GM18909 (cell line): ENCODE results near the gene CCDC85B.

Experiments
- ATAC-seq: cut with Tn5 transposase; IDR thresholded peaks from one replicate; pipeline ENCODE4 v1.9.1; 2021; ENCODE audit warnings: mild to moderate bottlenecking; ENCODE audit not compliant: unreplicated experiment, poor library complexity

The CCDC85B gene

DNA sequence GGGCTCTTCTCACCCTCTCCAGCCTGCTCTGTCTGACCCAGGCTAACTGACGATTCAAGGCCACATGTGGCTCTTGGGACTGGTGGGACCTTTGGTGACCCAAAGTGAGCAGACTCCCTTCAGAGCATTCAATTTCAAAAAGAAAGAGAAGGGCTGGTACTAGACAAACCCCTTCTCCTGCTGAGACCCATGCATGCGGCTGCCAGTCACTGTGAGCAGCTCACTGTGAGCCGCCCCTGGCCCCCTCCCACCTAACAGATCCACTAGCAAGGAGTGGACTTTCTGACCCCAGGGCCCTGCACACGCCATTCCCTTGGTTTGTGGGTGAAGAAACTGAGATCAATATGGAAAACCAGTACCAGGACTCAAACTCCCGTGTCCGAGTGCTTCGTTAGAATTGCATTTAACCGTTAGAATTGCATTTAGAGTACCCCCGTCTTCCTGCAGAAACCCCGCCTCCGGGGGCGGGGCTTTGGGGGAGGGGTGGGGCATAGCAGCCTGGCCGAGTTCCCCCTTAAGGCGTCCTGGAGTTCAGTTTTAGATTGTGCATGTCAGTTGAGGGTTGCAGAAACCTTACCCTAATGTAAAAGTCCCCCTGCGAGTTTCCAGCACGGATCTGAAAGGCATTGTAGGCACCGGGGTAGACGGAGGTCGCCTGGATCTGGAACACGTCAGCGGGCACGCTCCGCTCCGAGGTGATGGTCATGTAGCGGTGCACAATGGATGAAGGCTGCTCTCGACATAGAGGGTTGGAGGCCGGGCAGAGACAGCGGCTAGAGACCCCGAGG lies 23.0 kb upstream of the CCDC85B start:
- ATAC-seq: no peak

DNA sequence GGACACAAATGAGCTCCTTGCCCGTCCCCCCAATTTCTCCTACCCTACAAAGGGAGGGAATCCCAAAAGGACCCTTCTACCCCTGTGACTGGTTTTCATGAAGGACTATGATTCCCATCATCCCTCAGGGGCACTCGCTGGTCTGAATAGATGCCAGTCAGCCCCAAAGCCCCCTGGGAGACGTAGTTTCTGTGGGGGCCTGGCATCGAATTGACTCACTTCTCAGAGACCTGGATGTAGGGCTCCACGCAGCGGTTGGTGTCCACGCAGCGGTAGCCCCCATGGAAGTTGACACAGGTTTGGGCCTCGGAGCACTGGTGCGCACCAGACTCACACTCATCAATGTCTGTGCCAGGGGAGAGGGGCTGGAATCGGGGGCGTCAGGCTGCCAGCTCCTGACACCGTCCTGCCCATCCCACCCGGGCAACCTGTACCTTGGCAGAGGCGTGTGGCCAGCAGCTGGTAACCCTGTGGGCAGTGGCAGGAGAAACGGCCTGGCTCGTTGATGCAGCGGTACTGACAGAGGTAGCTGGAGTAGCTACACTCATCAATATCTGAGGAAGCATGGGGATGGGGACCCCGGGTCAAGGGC lies 22.3 kb upstream of the CCDC85B start:
- ATAC-seq: no peak

DNA sequence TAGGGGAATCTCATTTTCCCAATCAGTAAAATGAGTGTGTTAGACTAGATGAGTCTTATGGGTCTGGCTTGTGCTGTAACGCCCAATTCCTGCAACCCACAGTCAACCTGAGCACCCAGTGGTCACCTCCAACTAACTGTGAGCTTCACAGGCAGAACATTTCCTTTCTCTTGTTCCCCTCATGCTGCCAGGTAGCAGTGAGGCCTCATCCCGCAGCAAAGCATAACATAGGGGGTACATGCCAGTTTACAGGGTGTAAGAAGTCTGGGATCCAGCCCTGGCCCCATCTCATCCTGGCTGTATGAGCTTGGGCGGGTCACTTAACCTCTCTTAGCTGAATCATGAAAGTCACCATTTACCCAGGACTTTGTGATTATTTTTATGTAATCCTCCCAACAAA lies 21.6 kb upstream of the CCDC85B start:
- ATAC-seq: no peak

DNA sequence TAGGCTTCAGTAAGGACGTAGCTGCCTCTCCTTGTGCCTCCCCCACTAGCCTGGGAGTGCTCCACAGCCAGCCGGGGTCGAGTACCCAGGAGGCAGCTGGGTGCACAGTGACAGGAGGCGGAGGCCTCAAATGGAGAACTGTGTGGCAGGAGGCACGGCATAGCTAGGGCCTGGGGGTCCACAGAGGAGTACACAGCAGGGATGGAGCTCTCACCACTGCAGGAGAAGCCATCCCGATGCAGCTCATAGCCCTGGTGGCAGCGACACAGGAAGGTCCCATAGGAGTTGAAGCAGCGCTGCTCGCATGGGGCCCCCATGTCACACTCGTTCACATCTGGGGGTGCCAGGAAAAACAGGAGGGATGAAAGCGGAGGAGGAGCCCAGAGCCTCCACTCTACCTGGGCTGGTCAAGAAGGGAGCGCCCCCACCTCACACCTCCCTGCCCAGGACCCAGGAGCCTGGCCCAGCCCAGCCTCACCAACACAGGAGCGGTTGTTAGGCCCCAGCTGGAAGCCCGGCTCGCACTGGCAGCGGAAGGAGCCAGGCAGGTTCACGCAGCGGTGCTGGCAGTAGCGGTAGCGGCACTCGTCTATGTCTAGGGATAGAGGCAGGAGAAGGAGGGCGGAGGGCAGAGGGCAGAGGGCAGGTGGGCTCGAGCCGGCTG lies 20.7 kb upstream of the CCDC85B start:
- ATAC-seq: no peak

DNA sequence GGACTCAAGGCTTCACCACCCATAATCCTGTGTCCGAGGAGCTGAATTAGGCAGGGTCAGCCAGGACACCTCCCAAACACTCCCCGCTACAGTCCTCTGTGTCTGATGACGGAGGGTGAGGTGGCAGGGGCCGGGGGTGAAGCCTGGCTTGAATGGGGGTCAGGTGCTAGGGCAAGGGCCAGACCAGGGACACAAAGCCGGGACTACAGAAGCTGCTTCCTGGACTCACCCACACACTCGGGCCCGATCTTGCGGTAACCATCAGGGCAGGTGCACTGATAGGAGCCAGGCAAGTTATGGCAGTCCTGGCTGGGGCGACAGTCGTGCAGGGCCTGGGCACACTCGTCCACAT lies 20.2 kb upstream of the CCDC85B start:
- ATAC-seq: no peak

DNA sequence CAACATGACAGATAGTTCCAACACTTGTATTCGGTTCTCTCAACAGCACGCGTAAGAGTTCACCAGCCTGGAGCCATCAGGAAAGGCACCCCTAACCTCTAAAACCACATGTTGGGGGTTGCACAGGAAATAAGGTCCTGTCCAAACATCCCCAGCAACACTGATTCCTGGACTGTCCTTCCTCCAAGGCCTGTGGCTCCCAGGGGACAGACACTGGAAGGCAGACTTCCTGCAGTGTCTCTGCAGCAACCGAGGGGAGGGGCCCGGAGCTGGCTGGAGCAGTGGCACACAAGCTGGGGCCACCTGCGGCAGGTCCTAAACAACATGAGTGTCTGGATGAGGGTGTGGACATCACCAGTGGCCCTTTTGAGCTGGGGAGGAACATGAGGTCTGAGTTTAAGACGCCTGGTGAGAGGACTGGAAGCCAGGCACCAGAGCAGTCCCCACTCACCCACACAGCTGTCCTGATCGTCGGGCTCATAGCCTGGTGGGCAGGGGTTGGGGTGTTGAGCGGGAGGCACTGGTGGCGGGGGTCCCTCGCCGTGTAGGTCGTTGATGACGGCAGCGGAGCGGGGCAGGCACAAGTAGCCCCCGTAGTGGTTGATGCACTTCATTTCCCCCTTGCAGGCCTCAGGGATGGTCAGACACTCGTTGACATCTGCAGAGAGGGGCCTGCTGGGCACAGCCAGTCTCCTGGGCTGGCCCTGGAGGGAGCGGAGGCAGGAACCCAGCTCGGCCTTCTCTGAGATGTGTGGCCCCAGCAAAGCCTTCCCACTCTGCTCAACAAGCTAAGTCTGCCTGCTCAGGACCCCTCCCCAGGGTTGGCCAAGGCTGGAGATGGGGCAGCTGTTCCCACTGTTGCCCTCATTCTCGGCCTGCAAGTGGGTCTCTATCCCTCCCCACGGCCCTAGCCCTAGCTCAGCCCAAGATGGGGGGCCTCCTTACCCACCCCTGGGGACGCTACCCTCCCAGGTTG lies 19.5 kb upstream of the CCDC85B start:
- ATAC-seq: no peak

DNA sequence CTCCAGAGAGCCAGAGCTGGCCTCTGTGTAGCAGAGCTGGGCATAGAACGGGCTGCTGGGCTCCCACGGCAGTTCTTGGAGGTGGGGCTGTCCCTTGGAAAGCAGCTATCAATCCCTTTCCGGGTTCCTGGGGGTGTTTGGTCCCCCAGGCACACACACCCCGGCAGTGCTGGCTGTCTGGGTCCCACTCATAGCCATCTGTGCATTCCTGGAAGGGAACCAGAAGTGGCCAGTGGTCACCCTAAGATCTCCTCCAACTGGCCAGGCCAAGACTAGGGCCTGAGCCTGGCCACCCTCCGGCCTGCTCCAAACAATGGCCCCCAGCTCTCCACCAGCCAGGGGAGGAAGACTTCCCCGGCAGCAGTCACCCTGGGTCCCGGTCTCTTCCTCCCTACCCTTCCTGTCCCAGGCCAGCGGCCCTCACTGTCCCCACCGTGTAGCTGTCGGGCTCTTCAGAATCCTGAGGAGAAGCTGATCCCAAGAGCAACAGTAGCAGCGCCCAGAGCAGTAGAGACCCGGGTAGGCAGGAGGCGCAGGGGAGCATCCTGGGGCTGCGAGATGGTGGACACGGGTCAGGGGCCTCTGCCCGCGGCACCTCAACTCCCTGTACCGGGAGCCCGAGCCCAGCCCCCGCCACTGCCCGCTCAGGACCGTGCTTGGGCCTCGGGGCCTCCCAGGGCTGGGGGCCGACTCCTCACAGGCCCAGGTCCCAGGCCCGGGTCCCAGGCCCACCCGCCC lies 18.5 kb upstream of the CCDC85B start:
- ATAC-seq: no peak

DNA sequence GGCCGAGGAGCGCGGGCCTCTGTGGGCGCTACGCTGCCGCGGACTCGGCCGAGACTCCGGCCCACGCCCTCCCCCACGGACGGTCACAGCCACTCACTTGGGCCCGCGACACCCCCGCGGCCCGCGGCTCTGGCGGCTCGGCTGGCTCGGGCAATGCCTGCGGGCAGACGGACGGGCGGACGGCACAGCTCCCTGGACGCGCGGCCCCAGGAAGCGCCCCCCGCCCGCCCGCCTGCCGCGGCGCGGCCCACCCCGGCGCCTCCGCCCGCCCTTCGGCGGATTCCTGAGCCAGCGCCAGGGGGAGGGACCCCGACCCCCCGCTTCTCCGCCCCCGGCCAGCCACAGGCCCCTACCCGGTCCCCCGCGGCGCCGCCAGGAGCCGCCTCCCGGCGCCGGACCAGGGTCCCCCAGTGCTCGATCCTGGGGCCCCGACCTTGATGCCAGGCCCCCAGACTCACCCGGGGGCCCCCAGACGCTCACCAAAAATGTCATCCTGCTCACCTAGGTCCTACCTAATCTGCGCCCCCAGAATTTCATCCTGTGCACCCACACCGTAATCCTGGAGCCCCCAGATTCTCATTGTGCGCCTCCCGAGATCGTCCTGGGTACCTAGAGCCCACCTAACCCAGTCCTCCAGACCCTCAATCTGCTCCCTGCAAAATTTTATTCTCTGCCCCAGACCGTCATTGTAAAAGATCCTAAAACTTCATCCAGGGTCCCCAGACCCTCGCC lies 17.7 kb upstream of the CCDC85B start, which contains the start of gene EFEMP2:
TSS of gene EFEMP2 (minus strand) at position 215 of the 732 bp plus-strand sequence. CDS start 446 bp downstream, outside the sequence.
- no peak for ATAC-seq

DNA sequence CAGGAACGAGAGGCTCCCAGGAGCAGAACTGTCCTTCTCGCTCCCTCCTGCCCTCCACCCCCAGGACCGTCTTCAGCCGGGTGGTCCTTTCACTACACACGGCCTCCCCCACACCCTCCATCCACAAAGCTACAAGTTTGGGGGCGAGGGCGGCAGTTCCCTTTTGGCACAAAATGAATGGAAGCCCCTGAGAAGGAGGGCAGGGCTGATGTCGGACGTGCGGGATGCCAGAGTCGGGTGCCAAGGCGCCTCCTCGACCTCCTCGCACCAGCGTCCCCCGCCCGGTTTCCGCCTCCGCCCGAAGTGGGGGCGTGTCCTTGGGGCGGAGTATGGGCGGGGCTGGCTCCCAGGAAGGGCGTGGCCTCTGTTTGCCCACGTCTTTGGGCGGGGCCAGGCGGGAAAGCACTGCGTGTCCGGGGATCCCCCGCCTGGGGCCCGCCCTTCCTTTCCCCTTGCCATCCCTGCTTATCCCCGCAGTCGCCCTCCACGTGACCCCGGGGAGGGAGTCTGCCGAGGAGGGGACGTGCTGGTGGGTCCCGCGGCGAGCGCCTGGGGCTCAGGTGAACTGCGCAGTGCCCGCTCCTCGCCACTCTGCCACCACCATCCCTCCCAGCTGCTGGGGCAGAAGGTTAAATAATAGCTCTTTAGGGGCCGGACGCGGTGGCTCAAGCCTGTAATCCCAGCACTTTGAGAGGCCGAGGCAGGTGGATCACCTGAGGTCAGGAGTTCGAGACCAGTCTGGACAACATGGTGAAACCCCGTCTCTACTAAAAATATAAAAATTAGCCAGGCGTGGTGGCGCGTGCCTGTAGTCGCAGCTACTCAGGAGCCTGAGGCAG lies 16.9 kb upstream of the CCDC85B start:
- peak; percentile 86 for ATAC-seq

DNA sequence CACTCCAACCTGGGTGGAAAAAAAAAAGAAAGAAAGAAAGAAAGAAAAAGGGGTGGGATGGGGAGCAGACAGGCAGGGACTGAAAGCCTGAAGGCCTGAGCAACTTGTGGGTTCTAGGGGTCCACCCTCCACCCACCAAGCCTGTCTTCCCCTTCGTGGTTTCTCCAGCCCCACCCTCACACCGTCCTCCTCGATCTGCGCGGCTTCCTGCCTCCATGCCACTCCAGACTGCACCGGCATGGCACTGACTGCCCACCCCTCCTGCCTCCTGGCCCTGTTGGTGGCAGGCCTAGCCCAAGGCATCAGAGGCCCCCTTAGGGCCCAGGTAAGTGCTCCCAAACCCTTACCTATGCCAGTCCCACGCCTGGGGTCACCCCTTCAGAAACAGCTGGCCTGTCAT lies 10.9 kb upstream of the CCDC85B start, which contains the start of gene CTSW:
TSS of gene CTSW (plus strand) at position 221 of the 400 bp plus-strand sequence. CDS start at position 239, 18 bp downstream.
- ATAC-seq: no peak

DNA sequence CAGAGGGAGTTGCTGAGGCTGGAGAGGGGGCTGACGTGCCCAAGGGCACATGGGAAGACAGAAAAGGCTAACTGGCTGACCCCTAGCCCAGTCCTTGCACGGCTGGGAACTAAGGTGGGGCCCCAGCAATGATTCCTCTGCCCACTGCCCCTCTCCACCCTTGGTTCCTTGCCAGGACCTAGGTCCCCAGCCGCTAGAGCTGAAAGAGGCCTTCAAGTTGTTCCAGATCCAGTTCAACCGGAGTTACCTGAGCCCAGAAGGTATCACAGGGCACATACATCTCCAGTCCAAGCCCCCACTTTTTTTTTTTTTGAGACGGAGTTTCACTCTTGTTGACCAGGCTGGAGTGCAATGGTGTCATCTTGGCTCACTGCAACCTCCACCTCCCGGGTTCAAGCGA lies 10.4 kb upstream of the CCDC85B start:
- ATAC-seq: no peak

DNA sequence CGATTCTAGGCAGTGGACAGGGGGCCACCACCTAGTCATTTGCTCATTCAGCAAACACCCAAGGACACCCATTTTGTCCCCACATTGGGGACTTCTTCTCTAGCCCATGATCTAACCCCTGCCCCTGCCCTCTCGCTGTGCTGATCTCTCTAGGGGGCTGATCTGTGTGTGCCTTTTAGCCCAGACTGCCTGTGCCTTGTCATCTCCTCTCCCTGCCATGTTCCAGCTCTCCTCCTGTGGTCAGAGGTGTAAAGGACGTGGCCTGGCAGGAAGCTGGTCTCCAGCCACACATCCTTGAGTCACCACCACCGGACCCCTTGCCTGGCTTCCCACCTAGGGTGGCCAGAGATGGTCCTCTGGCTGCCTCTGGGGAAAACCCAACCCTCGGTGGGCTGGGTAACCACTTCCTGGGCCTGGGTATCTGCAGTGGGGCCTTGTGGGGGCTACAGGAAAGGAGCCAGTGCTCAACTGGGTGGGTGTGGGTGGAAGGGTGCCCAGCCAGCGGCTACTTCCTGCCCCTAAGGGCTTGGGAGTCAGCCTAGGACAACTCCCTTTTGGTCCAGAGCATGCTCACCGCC lies 9.5 kb upstream of the CCDC85B start:
- ATAC-seq: no peak

DNA sequence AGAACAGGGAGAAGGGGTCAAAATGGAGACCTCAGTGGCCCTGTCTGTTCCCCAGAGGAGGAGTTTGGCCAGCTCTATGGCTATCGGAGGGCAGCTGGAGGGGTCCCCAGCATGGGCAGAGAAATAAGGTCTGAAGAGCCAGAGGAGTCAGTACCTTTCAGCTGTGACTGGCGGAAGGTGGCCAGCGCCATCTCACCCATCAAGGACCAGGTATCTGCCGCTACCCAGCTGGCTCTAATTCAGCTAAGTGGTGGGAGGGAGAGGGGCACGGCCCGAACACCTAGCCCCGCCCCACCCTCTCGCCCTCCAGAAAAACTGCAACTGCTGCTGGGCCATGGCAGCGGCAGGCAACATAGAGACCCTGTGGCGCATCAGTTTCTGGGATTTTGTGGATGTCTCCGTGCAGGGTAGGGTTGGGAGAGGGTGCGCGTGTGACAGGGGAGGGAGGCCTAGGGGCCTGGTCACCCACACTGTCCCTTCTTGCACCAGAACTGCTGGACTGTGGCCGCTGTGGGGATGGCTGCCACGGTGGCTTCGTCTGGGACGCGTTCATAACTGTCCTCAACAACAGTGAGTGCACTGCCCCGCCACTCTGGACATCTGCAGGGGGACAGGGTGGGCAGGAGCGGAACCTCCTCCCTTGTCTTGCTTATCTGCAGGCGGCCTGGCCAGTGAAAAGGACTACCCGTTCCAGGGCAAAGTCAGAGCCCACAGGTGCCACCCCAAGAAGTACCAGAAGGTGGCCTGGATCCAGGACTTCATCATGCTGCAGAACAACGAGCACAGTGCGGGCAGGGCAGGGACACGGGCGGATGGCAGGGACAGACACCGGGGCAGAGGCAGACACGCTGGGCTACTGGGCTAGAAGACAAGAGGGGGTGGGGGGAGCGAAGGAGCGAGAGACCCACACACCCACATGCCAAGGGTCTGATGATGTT lies 8.1 kb upstream of the CCDC85B start:
- ATAC-seq: no peak

DNA sequence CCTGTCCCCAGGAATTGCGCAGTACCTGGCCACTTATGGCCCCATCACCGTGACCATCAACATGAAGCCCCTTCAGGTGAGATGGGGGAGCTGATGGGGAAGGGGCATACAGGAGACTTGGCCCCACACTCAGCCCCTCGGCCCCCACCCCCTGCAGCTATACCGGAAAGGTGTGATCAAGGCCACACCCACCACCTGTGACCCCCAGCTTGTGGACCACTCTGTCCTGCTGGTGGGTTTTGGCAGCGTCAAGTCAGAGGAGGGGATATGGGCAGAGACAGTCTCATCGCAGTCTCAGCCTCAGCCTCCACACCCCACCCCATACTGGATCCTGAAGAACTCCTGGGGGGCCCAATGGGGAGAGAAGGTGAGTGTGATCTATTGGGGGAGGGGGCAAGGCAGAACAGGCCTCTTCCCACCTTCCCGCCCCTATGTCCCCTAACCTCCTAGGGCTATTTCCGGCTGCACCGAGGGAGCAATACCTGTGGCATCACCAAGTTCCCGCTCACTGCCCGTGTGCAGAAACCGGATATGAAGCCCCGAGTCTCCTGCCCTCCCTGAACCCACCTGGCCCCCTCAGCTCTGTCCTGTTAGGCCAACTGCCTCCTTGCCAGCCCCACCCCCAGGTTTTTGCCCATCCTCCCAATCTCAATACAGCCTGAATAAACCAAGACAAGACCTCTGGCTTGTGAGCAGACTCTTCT lies 7.3 kb upstream of the CCDC85B start:
- no peak for ATAC-seq

DNA sequence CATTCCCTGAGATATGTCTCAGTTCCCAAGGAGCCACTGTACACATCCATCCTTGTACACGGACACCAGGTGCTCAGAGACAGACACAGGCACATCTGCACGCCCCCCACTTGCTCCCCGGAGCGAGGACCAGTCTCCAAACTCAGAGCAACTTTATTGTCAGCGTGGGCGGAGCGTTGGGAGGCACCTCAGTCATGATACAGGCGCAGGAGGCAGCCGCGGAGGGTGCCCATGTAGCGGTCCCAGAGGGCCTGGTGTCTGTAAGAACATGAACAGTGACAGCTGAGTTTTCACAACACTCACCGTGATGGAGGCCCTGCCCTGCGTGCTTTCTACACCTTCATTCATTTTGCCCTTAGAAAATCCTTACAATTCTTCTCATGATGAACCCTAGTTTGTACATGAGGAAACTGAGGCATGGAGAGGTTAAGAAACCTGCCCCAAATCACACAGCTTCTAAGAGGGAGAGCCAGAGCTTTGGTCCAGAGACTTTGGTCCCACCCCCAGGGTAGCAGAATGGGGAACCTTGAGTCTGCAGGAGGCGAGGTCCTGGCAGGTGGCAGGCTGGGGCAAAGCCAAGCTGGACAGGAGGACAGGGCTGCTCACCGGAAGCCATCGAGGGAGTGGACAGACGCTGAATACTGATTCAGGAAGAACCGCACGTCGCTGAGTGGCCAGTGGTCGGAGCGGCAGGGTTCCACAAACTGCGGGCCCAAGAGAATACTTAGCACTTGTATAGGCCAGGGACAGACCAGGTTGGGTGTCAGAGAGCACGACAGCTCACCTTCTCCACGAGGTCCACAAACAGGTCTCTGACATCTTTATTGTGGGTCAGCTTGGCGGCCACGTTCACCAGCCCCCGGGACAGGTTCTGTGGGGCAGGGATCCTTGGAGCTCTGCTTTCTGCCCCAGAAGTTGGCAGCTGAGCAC lies 6.4 kb upstream of the CCDC85B start:
- no peak for ATAC-seq
